GDM1 (cell line): ENCODE data around the gene AP4M1.
A peak's percentile ranks its signal among the peaks of the same experiment; 100 is the strongest.

Experiments
- DNase-seq: peaks from one replicate; lab custom pipeline; 2025; lab: John Stamatoyannopoulos, UW

AP4M1 gene

DNA sequence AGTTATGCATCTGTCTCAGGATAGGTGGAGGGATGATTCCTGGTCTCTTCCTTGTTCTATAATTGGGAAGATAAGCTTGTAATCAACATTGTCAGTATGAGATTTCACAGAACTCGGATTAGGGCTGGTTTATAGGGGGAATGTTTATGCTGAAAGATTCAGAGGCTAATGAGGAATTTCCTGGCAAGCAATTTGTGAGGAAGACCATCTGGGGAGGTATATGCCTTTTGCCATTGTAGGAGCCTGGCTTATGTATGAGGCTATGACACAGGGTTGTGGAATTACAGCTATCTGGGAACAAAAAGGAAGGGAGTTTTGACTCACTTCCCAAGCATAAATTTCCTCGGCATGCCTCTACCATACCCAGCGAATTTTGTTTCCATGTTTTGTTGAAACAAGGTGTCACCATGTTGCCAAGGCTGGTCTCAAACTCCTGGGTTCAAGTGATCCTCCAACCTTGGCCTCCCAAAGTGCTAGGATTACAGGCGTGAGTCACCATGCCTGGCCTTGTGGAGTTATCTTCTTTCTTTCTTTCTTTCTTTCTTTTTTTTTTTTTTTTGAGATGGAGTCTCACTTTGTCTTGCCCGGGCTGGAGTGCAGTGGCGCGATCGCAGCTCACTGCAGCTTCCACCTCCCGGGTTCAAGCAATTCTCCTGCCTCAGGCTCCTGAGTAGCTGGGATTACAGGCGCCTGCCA, 14.2 kb upstream of the AP4M1 start:
- no peak for DNase-seq

DNA sequence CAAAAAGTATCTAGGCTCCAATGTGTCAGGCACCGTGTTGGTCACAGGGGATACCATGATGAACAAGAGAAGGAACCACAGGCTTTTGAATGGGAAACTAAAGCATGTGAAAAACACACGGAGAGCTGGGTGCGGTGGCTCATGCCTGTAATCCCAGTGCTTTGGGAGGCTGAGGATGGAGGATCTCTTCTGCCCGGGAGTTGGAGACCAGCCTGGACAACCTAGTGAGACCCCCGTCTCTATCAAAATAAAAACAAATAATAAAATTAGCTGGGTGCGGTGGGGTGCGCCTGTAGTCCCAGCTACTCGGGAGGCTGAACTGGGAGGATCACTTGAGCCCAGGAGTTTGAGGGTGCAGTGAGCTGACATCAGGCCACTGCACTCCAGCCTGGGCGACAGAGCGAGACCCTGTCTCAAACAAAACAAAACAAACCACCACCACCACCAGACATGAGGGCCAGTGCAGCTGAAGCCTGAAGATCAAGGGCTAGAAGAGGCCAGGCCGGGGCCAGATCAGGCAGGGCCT, 13.3 kb upstream of the AP4M1 start:
- no peak for DNase-seq

DNA sequence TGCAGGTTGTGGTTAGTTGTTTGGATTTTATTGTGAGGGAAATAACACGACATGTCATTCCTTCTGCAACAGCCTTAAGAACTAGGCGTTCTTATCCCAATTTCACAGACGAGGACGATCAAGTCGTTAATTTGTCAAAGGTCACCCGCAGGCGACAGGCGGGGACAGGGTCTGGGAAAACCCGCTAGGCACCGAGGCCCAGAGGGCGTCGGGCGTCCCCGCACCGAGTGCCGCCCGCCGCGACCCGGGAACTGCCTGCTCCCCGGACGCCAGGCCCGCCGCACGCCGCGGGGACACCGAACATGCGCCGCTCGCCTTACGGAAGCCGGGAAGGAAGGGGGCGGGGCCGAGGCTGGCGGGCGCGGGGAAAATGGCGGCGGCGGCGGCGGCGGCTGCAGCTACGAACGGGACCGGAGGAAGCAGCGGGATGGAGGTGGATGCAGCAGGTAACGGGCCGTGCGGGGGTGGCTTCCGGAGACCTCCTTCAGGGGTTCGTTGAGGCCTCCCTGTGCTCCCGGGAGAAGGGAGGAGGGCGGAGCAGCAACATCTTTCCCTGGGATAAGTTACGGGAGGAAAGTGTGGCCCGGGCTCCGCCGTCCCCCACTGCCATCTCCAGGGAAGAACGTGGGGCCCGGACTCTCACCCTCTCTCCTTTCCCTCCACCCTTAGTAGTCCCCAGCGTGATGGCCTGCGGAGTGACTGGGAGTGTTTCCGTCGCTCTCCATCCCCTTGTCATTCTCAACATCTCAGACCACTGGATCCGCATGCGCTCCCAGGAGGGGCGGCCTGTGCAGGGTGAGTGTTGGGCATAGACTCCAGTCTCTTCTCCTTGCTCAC, 12.6 kb upstream of the AP4M1 start, which contains the start of gene COPS6:
TSS of gene COPS6 (plus strand) at position 349 of the 837 bp plus-strand sequence. CDS start at position 371, 22 bp downstream.
- peak; percentile 63 for DNase-seq

DNA sequence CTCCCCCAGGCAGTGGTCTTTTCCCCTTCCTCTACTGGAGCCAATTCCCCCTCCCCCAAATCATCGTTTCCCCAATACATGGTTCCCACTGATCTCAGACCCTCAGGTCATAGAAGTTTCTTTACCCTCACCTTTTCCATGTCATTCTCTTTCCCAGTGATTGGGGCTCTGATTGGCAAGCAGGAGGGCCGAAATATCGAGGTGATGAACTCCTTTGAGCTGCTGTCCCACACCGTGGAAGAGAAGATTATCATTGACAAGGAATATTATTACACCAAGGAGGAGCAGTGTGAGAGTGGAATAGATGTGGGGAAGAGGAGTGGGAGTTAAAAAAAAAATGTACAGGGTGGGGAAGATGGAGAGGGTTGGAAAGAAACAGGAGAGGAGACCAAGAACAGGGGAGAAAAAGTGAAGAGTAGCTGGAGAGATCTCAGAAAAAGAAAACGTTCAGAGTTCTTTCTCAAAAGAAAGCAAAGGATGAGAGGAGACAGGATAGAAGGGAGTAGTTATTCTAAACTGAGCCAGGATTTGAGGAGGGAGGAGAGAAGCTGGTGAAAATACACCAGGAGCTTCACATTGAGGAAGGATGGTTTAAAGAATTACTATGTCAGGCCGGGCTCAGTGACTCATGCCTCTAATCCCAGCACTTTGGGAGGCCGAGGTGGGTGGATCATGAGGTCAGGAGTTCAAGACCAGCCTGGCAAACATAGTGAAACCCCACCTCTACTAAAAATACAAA, 11.8 kb upstream of the AP4M1 start:
- no peak for DNase-seq

DNA sequence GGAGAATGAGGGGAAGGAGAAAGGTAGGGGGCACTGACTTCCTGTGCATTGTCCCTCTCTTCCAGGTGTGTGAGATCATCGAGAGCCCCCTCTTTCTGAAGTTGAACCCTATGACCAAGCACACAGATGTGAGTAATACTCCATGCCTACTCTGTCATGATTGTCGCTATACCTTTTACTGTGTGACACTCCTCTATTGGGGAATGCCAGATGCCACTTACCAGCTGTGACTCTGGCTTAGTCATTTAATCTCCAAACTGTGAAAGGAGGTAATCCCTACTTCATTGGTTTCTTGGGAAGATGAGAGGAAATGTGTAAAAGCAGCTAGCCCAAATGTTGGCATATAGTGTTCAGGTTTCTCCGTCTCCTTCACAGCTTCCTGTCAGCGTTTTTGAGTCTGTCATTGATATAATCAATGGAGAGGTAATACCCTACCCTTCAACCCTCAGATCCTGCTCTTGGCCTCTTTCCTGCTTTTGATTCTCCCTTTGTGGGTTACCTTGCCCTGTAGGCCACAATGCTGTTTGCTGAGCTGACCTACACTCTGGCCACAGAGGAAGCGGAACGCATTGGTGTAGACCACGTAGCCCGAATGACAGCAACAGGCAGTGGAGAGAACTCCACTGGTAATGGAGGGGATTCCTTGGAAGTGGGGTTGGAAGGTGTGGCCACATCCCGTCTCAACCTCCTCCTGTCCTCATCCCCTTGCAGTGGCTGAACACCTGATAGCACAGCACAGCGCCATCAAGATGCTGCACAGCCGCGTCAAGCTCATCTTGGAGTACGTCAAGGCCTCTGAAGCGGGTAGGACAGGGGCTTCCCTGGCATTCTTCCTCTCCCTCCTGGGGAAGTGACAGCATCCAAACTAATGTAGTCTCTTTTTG, 10.7 kb upstream of the AP4M1 start:
- DNase-seq: no peak

DNA sequence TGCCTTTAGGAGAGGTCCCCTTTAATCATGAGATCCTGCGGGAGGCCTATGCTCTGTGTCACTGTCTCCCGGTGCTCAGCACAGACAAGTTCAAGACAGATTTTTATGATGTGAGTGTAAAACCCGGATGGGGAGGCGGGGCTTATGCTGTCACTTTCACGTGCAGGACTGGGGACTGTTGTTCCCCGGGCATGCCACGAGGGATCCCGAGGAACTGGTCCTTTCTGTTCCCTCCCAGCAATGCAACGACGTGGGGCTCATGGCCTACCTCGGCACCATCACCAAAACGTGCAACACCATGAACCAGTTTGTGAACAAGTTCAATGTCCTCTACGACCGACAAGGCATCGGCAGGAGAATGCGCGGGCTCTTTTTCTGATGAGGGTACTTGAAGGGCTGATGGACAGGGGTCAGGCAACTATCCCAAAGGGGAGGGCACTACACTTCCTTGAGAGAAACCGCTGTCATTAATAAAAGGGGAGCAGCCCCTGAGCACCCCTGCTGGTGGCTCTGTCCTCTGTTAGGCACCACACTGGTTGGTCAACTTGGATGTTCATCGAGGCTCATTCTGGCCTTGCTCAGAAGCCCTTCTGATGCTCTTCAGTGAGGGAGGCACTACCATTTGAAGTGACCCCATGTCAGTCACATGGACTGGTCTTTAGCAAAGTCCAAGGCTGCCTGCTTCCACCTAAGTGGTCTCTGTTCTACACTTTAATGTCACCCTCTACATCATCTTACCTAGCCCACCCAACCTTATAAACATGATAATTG, 9.8 kb upstream of the AP4M1 start:
- no peak for DNase-seq

DNA sequence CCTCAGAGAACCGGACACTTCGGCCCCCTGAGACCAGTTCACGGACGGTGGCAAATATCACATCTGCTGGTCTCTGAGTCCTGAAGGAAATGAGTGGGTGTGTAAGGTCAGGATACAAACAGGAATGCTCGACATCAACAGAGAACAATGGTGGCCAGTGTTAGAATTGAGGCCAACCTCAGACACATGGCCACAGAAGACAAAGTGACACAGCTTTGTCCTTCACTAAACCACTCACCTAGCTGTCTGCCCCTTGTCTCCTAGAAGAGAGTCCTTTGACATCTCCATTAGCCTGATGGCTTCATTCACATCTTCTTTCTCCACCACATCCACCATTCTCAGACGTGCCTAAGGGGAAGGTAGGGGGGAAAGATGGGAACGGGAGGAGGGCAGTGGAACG, 8.4 kb upstream of the AP4M1 start:
- DNase-seq: no peak

DNA sequence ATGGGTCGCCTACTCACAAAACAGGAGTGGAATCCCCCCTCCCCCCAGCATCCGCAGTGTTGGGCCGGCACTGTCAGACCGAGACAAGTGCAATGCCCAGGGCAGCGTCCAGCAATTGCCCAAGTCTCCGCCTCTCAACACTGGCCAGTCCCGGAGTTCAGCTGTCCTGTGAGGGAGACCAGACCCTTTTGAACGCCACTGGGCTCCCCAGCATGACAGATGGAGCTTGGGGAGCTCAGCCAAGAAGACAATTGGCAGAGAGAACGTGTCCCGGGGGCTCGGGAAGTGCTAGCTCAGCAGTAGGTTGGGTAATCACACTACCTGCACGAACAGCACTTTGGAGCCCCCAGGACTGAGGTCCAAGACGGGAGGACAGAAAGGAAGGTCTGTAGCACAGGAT, 7.9 kb upstream of the AP4M1 start:
- DNase-seq: no peak

DNA sequence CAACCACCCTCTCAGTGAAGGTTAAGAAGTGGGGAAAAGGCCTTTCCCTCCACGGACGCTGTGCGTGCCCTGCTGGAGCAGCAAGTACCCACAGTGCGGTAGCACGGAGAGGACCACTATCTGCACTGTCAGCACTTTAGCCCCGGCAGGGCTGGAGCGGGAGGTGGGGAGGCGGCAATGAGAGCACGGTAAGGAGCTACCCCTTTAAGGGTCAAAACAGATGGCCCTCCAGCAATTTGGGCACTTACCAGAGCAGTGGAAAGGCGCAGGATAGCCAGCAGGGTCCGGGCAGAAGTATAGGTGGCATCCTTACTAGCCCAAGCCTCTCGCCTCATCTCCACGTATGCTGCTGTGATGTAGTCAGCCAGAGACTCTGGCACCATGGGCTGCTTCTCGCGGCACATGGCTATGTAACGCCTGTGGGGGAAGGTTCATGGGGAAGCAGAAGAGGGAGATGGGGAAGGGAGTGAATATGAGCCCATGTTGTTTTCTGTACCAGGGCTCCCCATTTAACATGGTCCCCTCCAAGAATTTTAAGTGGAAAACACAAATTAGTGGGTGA, 7.4 kb upstream of the AP4M1 start:
- DNase-seq: no peak

DNA sequence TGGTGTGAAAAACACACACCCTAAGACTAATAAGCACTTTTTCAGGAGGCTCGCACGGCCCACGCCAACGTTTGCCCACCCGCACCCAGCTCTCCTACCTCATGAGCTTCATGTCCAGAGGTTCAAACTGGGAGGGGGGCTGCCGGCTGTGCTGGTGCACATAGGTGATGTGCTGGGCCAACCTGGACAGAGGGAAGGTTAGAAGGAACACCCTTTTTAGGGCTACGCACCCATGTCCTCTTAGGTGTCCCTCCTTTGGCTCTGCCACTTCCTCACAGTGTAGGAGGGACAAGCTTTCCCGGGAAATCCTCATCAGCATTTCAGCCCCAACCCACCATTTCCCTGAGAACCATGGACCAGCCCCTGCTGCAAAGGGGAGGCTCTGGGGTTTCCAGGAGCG, 6.2 kb upstream of the AP4M1 start:
- DNase-seq: no peak

DNA sequence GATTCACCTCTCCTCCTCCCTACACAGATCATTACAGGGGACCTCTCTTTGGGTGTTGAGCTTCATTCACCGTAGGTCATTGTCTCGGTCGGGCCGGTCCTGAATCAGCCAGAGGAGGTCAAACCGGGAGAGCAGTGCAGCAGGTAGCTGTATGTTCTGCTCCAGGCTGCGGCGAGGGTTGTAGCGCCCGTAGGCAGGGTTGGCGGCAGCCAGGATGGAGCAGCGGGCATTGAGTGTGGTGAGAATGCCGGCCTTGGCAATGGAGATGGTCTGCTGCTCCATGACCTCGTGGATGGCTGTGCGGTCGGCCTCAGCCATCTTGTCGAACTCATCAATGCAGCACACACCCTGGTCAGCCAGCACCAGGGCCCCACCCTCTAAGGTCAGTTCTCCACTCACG, 5.7 kb upstream of the AP4M1 start:
- DNase-seq: no peak

DNA sequence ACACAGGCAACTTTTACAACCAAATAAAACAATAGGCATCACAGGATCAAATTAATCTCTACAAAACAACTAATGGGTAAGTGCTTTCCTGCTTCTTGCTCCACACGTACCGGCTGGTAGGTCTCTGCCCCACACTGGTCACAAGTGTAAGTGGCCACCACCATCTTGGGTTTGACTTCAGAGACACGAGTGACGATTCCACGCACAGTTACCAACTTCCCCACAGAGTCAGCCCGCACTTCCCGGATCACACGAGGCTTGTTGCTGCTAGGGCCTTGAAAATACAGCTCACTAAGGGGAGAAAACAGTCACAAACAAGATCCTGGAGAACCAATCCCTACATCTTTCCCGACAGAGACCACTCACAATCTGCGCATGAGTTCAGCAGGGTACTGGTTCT, 2.5 kb upstream of the AP4M1 start:
- no peak for DNase-seq

DNA sequence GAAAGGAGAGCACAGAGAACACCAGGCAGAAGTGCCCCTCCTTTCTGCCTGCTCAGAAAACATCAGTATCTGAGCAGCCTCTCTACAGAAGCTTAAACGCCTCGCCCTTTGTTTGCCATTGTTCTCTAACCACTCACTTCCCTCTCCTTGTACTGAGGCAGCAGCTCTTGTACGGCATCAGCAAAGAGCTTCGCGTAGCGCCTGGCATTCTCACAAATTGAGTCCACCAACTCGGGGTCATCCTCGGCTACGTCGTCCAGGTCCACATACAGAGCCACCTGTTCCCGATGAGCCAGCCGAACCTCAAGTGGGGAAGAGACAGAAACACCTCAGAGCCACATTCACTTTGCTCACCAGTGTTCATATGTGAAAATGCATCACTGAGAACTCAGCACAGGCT, 2.0 kb upstream of the AP4M1 start:
- DNase-seq: no peak

DNA sequence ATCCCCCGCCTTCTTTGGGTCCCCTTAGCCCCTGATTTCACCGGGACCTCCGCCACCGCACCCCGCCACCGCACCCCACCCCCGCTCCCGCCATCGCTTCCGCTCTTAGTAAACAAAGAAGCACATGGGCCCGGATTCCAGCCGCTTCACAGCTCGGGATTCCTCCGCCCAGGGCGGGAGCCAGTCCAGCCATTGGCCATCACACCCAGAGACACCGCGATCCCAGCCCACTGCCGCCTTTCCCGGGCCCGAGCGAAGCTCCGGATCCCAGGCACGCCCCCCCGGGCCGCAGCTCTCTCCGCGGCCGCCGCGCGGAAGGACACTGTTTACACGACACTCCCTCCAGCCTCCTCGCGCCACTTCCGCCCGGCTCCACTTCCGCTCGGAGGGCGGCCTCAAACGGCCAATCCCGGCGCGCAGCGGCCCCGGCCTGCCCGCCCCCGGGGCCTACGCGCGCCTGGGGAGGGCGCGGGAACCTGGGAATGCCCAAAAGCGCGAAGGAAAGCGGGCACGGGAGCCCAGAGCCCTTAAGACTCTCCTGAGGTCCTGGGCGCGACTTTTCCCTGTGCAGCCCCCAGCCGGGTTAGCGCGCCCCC, 925 bp upstream of the AP4M1 start:
- DNase-seq: peak; percentile 85

DNA sequence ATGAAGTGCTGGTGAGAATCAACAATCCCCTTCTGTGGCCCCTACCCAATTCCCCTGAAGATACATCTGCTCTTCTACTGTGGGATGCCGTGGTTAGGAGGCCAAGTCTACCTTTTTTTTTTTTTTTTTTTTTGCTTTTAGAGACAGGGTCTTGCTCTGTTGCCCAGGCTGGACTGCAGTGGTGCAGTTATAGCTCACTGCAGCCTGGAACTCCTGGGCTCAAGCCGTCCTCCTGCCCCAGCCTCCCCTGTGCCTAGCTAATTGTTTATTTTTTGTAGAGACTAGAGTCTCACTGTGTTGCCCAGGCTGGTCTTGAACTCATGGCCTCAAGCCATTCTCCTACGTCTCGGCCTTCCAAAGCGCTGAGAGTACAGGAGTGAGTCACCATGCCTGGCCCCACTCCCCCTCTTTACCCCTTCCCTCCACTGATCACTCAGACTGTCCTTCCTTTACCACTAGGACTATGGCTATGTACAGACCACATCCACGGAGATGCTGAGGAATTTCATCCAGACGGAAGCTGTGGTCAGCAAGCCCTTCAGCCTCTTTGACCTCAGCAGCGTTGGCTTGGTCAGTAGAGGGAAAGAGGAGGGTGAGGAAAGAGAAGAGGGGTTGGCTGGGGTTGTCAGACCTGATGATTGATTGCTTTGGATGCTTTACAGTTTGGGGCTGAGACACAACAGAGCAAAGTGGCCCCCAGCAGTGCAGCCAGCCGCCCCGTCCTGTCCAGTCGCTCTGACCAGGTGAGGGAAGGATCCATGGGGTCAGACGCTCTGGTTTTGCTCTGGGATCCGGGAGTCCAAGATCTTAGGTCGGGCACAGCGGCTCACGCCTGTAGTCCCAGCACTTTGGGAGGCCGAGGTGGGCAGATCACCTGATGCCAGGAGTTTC, 1.8 kb downstream of the AP4M1 start:
- DNase-seq: no peak

DNA sequence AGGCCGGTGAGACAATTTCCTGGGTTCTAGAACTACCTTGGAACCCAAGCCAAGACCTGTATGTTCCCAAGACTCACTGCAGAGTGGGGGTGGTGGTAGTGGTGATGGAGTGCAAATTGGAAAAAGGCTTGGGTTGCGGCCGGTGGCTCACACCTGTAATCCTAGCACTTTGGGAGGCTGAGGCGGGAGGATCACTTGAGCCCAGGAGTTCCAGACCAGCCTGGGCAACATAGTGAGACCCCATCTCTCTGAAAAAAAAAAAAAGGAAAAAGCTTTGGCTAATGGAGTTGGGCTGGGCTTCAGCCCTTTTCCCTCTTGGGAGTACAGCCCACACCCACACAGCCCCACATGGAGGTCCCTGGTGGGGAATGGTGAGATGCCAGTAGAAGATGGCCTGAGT, 4.1 kb downstream of the AP4M1 start:
- DNase-seq: no peak

DNA sequence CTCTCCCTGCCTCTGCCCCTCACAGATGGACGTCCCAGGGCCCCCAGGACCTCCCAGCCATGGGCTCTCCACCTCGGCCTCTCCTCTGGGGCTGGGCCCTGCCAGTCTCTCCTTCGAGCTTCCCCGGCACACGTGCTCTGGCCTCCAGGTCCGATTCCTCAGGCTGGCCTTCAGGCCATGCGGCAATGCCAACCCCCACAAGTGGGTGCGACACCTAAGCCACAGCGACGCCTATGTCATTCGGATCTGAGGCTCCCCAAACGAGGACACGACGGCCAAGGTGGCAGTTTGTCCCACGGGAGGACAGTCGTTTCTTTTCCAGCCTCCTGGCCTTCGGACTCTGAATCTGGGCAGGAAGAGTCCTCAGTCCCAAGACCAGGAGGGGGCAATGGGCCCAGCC, 5.2 kb downstream of the AP4M1 start:
- DNase-seq: no peak

DNA sequence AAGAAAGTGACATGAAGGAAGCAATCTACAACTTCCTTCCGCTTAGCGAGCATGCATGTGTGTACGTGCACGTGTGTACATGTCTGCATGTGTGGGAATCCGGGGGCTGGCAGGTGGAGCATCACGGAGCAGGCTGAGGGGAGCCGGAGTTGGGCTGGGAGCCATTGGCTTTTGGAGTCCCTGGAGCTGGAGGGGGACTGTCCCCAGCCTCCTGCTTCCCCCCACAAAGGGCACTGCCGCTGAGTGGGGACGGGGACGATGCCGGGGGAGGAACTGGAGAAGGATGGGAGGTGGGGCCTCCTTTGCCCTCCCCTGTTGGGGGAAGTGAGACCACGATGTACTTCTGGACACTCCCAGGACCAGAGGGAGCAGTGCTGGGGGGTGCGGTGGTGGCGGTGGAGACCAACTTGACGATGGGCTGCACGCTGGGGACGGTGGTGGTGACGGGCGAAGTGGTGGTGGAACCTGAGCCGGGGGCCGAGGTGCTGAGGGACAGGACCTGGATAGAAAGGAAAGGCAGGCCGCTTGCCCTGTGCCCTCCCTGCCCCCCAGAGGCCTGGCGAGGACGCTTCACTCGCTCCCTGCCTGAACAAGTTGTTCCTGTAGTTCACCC, 5.8 kb downstream of the AP4M1 start:
- DNase-seq: no peak

DNA sequence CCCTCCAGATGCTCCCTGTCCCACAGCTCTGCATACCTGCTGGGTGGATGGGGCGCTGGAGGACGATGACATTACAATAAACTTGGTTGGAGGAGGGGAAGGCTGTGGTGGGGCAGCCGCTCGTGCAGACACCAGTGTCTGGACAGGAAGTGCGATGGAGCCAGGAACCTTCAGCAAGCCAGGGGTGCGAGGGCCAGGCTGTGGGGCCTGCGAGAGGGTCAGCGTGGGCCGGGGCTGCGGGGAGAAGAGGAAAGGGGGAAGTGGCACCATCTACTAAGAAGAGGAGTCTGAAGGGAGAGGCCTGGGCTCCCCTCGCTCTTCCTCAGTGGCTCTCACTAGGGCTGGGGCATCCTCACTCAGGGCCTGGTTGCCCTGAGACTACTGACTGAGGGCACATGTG, 6.4 kb downstream of the AP4M1 start:
- DNase-seq: no peak
